ENCODE results near the gene ECHDC1.
A peak's percentile ranks its signal among the peaks of the same experiment; 100 is the strongest.

ECHDC1 gene

DNA sequence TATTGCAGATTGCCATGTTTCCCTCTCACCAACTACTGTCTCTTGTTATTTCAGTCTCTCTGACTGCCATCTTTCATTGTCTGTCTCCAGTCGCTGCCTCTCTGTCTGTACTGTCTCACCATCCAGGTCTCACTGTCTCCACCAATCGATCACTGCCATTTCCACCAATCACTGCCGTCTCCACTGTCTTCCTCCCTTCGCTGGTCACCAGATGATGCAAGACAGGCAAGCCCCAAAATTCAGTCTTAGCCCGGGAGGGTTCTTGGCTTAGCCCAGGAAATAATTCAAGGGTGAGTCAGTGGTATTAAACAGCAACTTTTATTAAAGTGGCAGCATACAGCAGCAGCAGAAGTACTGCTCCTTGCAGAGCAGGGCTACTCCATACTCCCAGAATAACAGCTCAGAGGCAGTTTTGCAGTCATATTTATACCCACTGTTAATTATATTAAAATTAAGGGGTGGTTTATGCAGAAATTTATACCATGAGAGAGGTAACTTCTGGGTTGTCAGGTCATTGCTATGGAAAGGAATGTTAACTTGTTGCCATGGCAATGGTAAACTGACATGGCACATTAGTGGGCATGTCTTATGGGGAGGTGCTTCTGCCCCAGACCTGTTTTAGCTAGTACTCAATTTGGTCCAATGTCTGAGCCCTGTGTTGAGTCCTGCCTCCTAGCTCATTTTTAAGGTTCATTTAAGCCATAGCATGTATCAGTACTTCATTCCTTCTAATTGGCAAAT is 23.0 kb upstream of the ECHDC1 start:
- Histone ChIP-seq H3K4me1 (ENCODE audit: control insufficient read depth, insufficient read depth, low read length) (no peaks in the 10 kb centered on the region), H3K4me3 (ENCODE audit: low read depth, low read length) (no peak overlapping the region), H3K27me3 (ENCODE audit: control insufficient read depth, insufficient read depth, low read length) (no peaks in the 10 kb centered on the region), H3K9ac (ENCODE audit: low read depth, low read length) (no peak overlapping the region), H3K9me3 (ENCODE audit: control insufficient read depth, insufficient read depth, low read length) (no peaks in the 10 kb centered on the region), H3K36me3 (ENCODE audit: control insufficient read depth, insufficient read depth, low read length) (no peaks in the 10 kb centered on the region)

- no peak overlapping the region for H3K9ac ChIP-seq (ENCODE audit: low read depth, low read length)
- no peaks in the 10 kb centered on the region for H3K9me3 ChIP-seq (ENCODE audit: control insufficient read depth, insufficient read depth, low read length)
- H3K27me3 ChIP-seq (ENCODE audit: control insufficient read depth, insufficient read depth, low read length) = no peaks in the 10 kb centered on the region
- no peaks in the 10 kb centered on the region for H3K4me1 ChIP-seq (ENCODE audit: control insufficient read depth, insufficient read depth, low read length)
- no peaks in the 10 kb centered on the region for H3K36me3 ChIP-seq (ENCODE audit: control insufficient read depth, insufficient read depth, low read length)
- no peak overlapping the region for H3K4me3 ChIP-seq (ENCODE audit: low read depth, low read length)
Observed at GRCh38 chr6:127365874-127366273, 22.5 kb upstream of the ECHDC1 start.

DNA sequence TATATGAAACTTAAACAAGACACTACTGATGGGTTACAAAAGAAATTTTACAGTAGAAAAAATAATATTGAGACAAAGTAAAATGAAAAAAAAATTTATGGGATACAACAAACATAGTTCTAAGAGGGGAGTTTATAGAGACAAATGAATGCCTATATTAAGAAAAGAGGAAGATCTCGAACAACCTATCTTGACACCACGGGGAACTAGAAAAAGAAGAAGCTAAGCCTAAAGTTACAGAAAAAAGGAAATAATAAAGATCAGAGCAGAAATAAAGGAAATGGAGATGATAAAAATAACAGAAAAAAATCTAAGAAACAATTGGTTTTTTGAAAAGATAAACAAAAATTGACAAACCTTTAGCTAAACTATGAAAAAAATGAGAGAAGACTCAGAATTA is 9.1 kb upstream of the ECHDC1 start:
- no peaks in the 10 kb centered on the region for H3K36me3 ChIP-seq (ENCODE audit: control insufficient read depth, insufficient read depth, low read length)
- H3K9me3 ChIP-seq (ENCODE audit: control insufficient read depth, insufficient read depth, low read length) = peaks cover 4% of the 10 kb centered on the region

GRCh38 chr6:127349980-127350379 is 6.6 kb upstream of the ECHDC1 start:
- H3K9me3 ChIP-seq (ENCODE audit: control insufficient read depth, insufficient read depth, low read length) = peaks cover 4% of the 10 kb centered on the region
- no peak overlapping the region for H3K4me3 ChIP-seq (ENCODE audit: low read depth, low read length)
- H3K9ac ChIP-seq (ENCODE audit: low read depth, low read length) = no peak overlapping the region
- H3K4me1 ChIP-seq (ENCODE audit: control insufficient read depth, insufficient read depth, low read length) = no peaks in the 10 kb centered on the region
- H3K36me3 ChIP-seq (ENCODE audit: control insufficient read depth, insufficient read depth, low read length) = no peaks in the 10 kb centered on the region
- no peaks in the 10 kb centered on the region for H3K27me3 ChIP-seq (ENCODE audit: control insufficient read depth, insufficient read depth, low read length)

More for the DNA sequence above, 9.1 kb upstream of the ECHDC1 start:
- H3K4me1 ChIP-seq (ENCODE audit: control insufficient read depth, insufficient read depth, low read length) = no peaks in the 10 kb centered on the region
- no peak overlapping the region for H3K4me3 ChIP-seq (ENCODE audit: low read depth, low read length)
- H3K27me3 ChIP-seq (ENCODE audit: control insufficient read depth, insufficient read depth, low read length) = no peaks in the 10 kb centered on the region
- no peak overlapping the region for H3K9ac ChIP-seq (ENCODE audit: low read depth, low read length)

DNA sequence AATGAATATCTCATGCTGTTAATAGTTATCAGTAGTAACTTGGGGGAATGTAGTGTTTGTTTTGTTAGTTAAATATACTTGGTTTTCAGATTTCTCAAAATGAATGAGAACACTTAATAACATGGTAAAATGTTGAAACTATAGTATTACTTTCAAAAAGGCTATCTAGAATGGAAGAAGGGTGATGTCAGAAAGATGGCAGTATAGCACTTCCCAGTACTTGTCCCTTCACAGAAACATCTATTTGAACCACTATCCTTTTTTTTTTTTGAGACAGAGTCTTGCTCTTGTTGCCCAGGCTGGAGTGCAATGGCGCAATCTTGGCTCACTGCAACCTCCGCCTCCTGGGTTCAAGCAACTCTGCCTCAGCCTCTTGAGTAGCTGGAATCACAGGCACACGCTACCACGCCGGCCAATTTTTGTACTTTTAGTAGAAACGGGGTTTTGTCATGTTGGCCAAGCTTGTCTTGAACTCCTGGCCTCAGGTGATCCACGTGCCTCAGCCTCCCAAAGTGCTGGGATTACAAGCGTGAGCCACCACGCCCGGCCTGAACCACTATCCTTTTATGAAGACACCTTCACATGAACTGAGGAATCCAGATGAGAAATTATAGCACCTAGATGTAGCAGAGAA is 4.7 kb upstream of the ECHDC1 start:
- no peaks in the 10 kb centered on the region for H3K27me3 ChIP-seq (ENCODE audit: control insufficient read depth, insufficient read depth, low read length)
- peaks cover 5% of the 10 kb centered on the region for H3K4me1 ChIP-seq (ENCODE audit: control insufficient read depth, insufficient read depth, low read length)
- no peak overlapping the region for H3K9ac ChIP-seq (ENCODE audit: low read depth, low read length)
- no peak overlapping the region for H3K4me3 ChIP-seq (ENCODE audit: low read depth, low read length)
- H3K36me3 ChIP-seq (ENCODE audit: control insufficient read depth, insufficient read depth, low read length) = no peaks in the 10 kb centered on the region
- H3K9me3 ChIP-seq (ENCODE audit: control insufficient read depth, insufficient read depth, low read length) = no peaks in the 10 kb centered on the region

GRCh38 chr6:127347178-127347577 is 3.8 kb upstream of the ECHDC1 start:
- Histone ChIP-seq H3K36me3 (ENCODE audit: control insufficient read depth, insufficient read depth, low read length) (no peaks in the 10 kb centered on the region), H3K4me1 (ENCODE audit: control insufficient read depth, insufficient read depth, low read length) (peaks cover 5% of the 10 kb centered on the region), H3K9ac (ENCODE audit: low read depth, low read length) (no peak overlapping the region), H3K27me3 (ENCODE audit: control insufficient read depth, insufficient read depth, low read length) (peaks cover 6% of the 10 kb centered on the region), H3K9me3 (ENCODE audit: control insufficient read depth, insufficient read depth, low read length) (no peaks in the 10 kb centered on the region), H3K4me3 (ENCODE audit: low read depth, low read length) (no peak overlapping the region)

GRCh38 chr6:127345521-127345920 is 2.1 kb upstream of the ECHDC1 start:
- H3K27me3 ChIP-seq (ENCODE audit: control insufficient read depth, insufficient read depth, low read length) = peaks cover 6% of the 10 kb centered on the region
- peaks cover 10% of the 10 kb centered on the region for H3K4me1 ChIP-seq (ENCODE audit: control insufficient read depth, insufficient read depth, low read length)
- no peaks in the 10 kb centered on the region for H3K36me3 ChIP-seq (ENCODE audit: control insufficient read depth, insufficient read depth, low read length)
- no peak overlapping the region for H3K4me3 ChIP-seq (ENCODE audit: low read depth, low read length)
- no peak overlapping the region for H3K9ac ChIP-seq (ENCODE audit: low read depth, low read length)
- H3K9me3 ChIP-seq (ENCODE audit: control insufficient read depth, insufficient read depth, low read length) = no peaks in the 10 kb centered on the region

GRCh38 chr6:127343809-127344659 is 625 bp upstream of the ECHDC1 start:
- Histone ChIP-seq H3K36me3 (ENCODE audit: control insufficient read depth, insufficient read depth, low read length) (no peaks in the 10 kb centered on the region), H3K9ac (ENCODE audit: low read depth, low read length) (peak overlapping the region; percentile 71), H3K4me3 (ENCODE audit: low read depth, low read length) (peak overlapping the region; percentile 93), H3K4me1 (ENCODE audit: control insufficient read depth, insufficient read depth, low read length) (peaks cover 10% of the 10 kb centered on the region), H3K9me3 (ENCODE audit: control insufficient read depth, insufficient read depth, low read length) (no peaks in the 10 kb centered on the region), H3K27me3 (ENCODE audit: control insufficient read depth, insufficient read depth, low read length) (peaks cover 6% of the 10 kb centered on the region)

DNA sequence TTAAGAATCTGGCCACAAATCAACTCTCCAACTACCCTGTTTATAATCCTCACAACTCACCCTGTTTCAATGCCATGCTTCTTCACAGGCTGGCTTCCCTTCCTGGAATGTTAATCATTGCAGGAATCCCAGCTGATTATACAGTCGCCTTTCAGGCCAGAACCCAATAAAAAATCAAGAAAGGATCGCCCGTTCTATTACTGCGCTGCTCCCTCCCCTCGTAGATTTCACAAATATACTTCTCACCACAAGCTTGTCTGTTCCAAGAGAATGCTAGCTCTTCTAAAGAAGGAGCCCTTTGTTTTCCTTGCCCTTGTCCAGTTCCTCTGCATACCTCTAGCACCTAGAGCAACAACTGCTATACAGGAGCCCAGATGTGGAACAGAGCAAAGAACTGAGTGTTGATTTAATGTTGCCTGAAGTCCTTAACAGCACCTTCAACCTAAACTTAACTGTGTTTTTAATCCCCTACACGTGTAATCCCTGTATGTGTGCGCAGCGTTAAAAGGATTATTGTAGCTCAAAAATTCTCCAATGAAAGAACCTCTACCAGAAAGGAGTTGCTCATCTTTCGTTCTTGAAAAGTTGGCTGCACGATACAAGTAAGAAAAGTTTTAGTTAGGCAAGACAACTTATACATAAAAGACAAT is 988 bp downstream of the ECHDC1 start:
- Histone ChIP-seq H3K4me3 (ENCODE audit: low read depth, low read length) (peak overlapping the region; percentile 93), H3K36me3 (ENCODE audit: control insufficient read depth, insufficient read depth, low read length) (no peaks in the 10 kb centered on the region)

GRCh38 chr6:127341471-127342202 is 1.8 kb downstream of the ECHDC1 start:
- H3K27me3 ChIP-seq (ENCODE audit: control insufficient read depth, insufficient read depth, low read length) = peaks cover 6% of the 10 kb centered on the region
- H3K9ac ChIP-seq (ENCODE audit: low read depth, low read length) = no peak overlapping the region
- no peaks in the 10 kb centered on the region for H3K36me3 ChIP-seq (ENCODE audit: control insufficient read depth, insufficient read depth, low read length)
- peaks cover 10% of the 10 kb centered on the region for H3K4me1 ChIP-seq (ENCODE audit: control insufficient read depth, insufficient read depth, low read length)
- H3K9me3 ChIP-seq (ENCODE audit: control insufficient read depth, insufficient read depth, low read length) = no peaks in the 10 kb centered on the region
- peak overlapping the region; percentile 93 for H3K4me3 ChIP-seq (ENCODE audit: low read depth, low read length)

More for the DNA sequence above, 988 bp downstream of the ECHDC1 start:
- peak overlapping the region; percentile 68 for H3K9ac ChIP-seq (ENCODE audit: low read depth, low read length)
- peaks cover 6% of the 10 kb centered on the region for H3K27me3 ChIP-seq (ENCODE audit: control insufficient read depth, insufficient read depth, low read length)
- H3K4me1 ChIP-seq (ENCODE audit: control insufficient read depth, insufficient read depth, low read length) = peaks cover 10% of the 10 kb centered on the region
- no peaks in the 10 kb centered on the region for H3K9me3 ChIP-seq (ENCODE audit: control insufficient read depth, insufficient read depth, low read length)

DNA sequence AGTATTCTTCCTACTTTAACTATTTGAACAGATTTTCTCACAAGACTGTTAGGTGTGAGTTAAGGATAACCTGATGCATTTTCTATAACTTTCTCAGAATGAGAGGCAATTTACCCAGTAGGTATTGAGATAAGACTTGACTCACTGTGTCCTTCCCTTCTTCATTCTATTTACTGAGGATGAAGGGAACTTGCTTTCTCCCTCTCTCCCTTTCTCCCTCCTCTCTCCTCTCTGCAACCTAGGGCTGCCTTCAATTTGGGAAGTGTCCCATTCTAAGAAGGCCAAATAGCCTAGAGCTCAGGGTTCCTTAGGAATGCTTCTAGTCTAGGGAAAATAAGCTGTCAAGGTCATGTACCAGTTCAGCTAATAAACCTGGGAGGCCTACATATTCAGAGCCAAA is 3.2 kb downstream of the ECHDC1 start:
- Histone ChIP-seq H3K4me1 (ENCODE audit: control insufficient read depth, insufficient read depth, low read length) (peaks cover 10% of the 10 kb centered on the region), H3K9ac (ENCODE audit: low read depth, low read length) (no peak overlapping the region), H3K9me3 (ENCODE audit: control insufficient read depth, insufficient read depth, low read length) (no peaks in the 10 kb centered on the region), H3K27me3 (ENCODE audit: control insufficient read depth, insufficient read depth, low read length) (peaks cover 6% of the 10 kb centered on the region), H3K36me3 (ENCODE audit: control insufficient read depth, insufficient read depth, low read length) (no peaks in the 10 kb centered on the region), H3K4me3 (ENCODE audit: low read depth, low read length) (no peak overlapping the region)

Measured in iPS-15b (cell line).